NCI-H1436 treated with DMSO at 0.1 percent for 48 hours (cell line): ENCODE results near the gene C1QB.
"Not testable (repeated sequence)": the region's sequence is repeated elsewhere in the genome, so short reads cannot be mapped to it uniquely, and the experiment has no call there.

Source experiments
- DNase-seq: peaks from one replicate; lab custom pipeline; 2025; lab: John Stamatoyannopoulos, UW

C1QB gene

DNA sequence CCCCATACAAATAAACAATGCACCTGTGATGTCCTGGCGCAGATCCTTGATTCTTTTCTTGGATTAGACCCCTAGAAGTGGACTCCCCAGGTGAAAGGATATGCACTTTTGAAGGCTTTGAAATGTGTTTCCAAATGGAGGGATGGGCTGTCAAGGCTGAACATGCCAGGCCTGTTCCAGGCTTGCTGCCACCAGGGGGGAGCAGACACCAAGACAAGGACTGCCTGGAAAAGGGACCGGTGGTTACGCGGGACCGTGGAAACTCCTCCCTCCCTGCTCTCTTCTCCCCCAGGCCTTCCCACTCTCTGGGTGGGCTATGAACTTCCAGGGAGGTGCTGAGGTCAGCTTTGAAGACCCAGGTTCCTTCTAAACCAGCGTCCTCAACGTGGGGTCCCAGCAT is 12.7 kb downstream of the C1QB start:
- DNase-seq: no peak

DNA sequence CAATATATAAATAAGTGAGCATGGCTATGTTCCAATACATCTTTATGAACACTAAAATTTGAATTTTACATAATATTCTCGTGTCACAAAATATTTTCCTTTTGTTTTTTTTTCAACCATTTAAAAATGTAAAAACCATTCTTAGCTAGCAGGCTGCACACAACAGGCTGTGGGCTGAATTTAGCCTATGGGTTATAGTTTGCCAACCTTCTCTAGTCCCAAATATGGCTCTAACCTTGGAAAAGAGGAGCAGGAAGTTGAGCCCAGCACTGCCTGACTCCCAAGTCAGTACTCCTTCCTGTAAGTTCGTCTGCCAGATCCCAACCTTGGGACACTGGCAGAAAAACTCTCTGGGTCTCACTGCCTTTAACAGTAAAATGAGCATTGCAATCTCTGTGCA is 13.4 kb downstream of the C1QB start:
- no peak for DNase-seq

DNA sequence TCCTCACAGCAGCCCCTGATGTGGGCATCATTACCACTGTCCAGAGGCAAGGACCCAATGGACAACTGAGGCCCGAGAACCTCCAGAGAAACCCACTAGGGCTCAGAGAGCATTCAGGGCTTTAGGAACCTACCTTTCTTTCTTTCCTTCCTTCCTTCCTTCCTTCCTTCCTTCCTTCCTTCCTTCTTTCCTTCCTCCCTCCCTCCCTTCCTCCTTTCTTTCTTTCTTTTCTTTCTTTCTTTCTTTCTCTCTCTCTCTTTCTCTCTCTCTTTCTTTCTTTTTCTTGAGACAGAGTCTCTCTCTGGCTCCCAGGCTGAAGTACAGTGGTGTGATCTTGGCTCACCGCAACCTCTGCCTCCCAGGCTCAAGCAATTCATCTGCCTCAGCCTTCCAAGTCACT is 15.8 kb downstream of the C1QB start:
- not testable (repeated sequence) for DNase-seq

DNA sequence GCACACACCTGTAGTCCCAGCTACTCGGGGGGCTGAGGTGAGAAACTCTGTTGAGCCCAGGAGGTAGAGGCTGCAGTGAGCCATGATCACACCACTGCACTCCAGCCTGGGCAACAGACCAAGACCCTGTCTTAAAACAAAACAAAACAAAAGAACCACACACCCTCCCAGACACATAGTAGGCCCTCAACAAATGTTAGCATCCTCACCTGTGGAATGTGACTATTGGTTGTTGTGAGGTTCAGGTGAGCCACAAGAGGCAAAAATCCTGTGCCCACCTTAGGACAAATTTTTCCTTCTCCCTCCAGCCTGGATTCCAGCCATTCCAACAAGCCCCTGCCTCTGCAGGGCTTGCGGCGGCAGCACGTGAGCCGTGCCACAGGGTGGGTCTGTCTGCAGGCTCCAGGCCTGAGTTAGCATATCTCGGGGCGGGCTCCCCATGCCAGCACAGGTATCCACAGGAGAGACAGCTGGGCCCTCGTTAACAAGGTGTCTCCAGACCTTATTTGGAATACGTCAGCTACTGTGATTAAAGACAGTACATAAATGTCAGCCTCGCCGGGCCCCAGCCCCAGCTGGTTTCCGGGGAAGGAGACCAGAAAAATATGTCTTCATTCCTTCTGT is 17.4 kb downstream of the C1QB start:
- DNase-seq: no peak

DNA sequence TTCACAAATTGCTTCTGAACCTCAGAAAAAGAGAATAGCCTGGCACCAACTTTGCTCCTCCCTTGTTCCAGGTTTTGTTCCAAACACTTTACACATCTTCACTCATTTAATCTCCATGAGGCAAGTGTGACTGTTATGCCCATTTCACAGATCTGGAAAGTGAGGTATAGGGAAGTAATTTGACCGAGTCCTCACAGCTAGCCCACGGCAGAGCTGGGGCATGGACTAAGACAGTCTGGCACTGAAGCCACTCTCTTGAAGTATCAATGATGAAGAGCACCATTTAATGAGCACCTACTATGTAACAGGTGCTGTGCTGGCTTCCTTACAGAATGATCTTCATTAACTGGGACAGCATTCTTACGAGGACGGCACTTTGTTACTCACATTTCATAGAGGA is 19.0 kb downstream of the C1QB start:
- no peak for DNase-seq

DNA sequence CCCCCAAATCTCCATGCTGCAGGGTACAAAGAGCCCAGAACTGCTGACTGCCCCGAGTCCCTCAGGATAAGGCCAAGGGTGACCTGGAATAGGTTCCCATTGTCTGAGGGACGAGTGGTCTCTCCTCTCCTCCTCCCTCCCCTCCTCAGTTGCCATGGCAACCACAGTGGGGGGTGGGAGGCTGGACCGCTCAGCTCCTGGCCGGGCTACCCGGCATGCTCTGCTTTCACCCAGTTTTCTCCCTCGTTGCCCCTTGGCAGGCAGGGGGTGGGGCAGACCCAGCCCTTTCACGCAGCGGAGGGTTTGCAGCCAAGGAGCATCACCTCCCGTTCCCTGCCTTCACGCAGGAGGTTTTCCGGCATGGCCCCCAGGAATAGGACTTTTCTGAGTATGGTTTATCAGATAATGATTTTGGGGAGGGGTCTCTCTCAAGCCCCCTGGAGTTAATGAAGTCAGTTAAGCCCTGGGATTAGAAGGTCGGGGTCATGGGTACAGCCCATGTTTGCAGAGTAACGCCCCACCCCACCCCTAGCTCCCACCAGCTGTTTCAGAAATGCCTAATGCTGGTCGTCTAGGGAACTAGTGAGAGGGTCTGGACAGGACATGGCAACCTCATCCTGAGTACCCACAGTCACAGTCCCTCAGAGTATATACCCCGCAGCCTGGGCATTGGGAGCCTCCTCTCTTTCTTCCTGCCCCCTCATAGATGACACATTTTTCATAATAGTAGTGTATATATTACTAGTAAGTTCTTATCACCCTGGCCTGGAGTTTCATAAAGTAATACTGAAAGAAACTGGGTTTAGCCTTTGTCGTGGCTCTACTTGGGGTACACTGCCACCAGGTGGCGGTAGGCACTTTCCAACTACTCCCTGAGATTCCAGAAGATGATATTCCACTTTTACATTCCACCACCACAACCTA is 20.7 kb downstream of the C1QB start:
- DNase-seq: no peak

DNA sequence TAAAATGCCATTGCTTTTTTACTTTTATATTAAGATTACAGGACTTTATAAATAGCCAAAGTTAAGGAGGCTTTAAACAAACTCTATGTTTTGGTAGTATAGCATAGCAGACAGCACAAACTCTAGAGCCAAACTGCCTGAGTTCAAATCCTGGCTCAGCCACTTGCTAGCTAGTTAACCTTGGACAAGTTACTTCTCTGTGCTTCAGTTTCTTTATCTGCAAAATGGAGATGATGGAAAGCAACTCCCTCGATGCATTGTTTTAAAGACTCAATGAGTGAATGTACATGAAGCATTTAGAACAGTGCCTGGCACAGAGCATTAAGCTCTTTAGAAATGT is 21.3 kb downstream of the C1QB start:
- no peak for DNase-seq

DNA sequence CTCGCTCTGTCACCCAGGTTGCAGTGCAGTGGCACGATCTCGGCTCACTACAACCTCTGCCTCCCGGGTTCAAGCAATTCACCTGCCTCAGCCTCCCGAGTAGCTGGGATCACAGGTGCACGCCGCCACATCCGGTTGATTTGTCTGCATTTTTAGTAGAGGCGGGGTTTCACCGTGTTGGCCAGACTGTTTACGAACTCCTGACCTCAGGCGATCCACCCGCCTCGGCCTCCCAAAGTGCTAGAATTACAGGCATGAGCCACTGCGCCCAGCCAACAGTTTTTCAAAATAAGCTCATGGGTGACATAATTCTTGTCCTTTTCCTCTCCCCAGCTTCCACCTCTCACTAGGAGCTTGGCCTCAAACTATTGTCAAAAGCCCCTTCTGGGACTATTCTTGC is 23.1 kb downstream of the C1QB start:
- not testable (repeated sequence) for DNase-seq

DNA sequence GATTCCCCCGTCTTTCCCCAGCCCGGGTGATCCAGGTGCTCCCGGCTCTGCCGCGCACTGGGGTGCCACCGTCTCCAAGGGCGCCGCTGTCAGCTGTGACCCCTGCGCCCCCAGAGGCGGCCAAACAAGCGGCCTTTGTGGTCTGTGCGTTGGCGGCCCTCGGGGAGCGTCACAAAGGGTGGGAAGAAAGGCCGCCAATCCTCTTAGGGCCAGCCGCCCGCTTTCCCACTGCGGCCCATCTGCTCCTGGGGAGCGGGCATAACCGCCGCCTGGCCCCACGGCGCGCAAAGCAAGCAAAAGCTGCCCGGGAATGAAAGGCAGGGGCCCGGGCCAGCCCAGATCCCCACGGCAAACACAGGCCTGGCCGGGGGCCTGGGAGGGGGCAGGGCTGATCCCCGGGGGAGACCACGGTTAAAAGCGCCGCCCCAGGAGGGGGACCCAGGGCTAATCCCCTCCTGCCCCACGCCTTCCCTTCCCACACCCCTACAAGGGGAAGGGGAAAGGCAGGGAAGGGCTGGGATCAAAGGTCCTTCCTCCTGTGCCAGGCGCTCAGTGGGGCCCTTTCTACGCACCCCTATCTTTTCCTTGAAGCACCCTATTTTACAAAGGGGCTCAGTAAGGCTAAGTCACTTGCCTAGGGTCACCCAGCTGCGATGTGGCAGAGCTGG is 24.0 kb downstream of the C1QB start:
- no peak for DNase-seq

DNA sequence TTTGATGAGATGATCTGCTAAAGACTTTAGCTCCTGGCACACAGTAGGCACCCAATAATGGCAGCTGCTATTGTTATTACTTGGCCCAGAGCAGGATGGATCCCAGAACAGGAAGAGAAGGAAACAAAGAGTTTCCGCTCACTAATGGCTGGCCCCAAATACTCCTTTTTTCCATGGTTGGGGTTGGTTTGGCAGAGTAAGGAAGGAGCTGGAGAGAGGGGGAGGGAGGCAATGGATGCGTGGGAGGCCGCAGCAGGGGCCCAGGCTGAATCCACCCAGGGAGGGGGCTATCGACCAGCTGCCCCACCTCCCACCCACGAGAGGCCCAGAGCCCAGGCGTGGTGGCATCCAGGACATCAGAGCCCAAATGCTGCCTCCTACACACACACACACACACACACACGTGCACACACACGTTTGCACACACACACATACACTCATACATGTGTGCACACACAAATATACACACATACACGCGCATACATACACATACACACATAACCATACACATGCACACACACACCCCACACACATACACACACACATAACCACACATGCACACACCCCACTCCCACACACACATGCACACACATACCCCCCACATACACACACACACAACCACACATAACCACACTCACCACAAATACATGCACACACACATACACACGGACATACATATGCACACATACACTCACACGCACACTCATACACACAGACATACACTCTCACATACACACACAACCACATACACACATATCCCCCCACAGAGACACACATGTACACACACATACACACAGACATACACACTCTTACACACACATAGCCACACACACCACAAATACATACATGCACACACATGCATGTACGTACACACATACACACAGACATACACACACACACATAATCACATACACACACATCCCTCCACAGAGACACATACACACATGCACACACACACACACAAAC is 25.2 kb downstream of the C1QB start:
- no peak for DNase-seq

DNA sequence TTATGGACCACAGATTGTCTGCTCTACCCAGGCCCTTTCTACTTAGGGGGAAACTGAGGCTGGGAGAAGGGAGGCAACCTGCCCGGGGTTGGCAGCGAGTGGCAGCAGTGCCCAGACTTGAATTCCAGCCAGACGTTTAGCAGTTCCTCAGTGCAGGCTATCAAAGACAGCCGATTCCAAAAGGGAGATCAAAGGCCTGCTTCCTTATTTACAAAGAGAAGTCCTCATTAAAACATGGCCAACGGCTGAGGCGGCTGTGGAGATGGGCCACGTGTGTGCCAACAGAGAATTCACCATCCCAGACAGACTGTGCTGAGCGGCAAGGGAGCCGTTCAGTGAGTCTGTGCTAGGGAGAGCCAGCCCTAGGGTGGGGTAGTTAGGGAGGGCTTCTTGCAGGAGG is 27.7 kb downstream of the C1QB start:
- DNase-seq: no peak

DNA sequence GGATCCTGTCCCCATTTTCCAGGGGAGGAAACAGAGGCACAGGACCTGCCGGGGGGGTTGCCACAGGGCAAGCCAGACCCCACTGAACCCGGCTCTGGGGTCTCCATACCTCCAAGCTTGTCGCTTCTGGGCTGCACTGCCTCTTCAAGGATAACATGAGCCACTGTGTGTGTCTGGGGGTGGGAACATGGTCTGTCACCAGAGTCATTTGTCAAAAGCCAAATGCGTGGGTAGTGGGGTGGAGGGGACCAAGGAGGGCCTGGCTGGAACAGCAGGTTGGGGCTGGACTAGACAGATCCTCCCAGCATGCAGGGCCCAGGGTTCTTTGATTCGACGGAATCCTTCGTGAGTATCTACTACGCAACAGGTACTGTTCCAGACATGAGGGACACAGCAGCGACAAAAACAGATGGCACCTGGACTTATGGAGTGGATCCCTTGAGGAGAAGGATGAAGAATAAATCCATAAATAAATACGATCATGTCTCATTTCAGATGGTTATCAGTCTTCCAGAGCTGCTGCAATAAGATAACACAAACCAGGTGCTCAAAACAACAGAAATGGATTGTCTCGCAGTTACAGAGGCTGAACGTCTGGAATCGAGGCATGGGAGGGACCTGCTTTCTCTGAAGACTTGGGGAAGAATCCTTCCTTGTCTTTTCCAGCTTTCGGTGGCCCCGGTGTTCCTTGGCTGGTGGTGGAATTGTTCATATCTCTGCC is 28.7 kb downstream of the C1QB start:
- DNase-seq: no peak

DNA sequence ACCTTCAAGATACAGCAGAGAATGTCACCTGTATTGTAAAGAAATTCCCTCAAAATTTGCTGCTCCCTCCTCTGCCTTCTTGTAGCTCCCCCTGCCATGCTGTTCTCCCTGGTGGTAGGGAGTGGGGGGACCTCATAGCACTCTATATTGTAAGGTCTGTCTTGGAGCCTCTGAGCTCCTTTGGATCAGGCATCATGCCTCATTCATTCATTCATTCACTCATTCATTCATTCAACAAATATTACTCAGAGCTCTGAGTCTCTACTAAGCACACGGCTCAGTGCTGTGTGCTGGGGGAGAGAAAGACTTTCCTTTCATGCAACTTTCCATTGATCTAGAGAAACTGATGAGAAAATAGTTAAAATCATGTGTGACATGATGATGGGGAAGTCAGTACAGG is 30.5 kb downstream of the C1QB start:
- no peak for DNase-seq

DNA sequence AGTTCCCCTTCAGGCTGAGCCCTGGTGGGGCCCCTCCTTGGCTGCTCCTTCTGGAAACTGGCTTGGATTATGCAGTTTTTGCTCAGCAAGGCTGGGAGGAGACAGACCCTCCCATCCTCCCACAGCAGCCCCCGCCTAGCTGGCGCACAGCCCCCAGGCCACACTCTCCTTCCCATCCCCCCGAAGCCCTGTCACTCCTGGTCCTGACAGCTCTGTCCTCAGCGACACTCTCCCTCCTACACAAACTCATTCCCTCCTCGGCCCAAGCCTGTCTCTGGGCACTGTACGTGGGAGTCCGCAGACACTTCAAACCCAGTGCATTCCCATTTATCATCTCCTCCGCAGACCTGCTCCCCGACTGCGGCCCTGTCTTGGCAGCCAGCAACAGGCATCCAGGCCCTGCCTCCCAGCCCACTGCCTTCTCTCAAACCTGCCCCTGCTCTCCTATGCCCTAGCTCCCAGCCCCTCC is 32.6 kb downstream of the C1QB start:
- DNase-seq: no peak

DNA sequence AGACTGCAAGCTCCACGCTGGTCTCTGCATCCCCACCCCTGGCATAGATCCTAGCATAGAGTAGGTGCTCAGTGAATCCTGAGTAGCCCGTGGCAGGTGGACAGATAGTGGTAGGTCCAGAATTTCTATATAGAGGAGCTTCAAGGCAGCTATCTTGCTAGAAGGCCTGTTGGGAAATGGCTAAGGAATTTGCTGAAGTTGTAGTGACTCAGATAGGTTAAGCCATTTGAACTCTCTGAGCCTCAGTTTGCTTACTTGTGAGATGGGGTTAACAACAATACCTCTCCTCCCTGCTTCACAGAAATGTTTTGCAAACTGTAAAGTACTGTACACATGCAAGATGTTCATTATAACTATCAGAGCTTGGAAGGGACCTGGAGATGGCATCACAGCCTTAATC is 34.2 kb downstream of the C1QB start:
- no peak for DNase-seq

DNA sequence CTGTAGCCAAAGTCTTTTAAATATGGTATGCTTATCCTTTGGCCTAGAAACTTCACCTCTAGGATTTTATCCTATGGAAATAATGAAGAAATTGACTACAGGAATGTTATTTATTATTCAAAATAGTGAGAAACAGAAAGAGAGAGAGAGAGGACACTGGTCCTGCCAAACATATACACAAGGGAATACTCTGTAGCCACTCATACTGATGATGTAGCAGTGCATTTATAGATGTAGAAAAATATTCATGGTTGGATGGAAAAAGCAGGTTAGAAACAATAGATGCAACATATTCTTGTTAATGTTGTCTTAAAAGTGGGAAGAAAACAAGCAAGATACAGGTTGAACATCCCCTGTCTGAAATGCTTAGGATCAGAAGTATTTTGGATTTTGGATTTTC is 35.4 kb downstream of the C1QB start:
- DNase-seq: no peak

DNA sequence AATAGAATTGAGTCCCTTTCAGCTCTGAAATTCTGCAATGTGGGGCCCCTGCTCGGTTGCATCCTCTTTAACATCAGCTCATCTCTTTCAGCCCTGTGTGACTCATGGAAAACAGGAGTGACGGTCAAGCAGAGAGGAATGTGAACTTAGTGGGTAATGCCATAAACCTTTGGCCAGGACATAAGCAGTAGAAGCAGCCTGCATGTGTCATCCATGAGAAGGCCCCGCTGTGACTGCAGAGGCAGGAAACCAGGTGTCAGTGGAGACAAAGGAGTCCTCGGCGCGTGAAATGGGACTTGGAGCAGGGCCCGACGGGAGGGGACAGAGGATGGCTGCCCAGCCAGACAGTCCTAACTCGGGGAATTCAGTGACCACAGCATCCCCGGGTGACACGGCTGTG is 36.5 kb downstream of the C1QB start:
- no peak for DNase-seq

DNA sequence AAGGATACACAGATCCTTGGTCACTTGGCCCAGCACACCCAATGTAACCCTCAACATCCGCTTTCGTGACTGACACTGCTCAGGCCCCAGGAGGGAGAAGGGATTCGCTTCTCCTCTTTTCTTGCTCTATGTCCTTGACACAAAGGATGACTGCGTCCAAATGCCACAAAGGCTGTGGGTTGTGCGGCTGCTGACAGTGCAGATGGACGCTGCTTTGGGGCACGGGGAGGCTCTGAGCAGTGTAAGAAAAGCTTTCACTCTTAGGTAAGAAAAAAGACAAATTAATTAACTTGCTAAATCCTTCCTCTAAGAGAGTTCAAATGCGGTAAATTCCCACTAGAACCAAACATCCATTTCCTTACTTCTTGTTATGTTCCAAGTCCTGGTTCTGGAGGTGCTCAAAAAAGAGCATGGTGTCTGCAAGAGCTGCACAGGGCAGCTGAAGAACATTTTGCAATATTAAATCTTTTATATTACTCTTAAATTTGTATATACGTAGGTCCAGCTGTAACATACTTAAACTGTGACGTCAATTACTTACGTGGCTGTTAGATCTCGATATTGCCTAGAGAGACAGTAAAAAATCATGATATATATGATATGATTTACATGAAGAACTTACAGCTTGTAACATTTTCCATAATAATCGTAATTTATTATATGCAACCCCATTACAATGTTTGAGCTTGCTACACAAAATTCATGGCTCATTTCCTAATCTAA is 38.2 kb downstream of the C1QB start:
- no peak for DNase-seq

DNA sequence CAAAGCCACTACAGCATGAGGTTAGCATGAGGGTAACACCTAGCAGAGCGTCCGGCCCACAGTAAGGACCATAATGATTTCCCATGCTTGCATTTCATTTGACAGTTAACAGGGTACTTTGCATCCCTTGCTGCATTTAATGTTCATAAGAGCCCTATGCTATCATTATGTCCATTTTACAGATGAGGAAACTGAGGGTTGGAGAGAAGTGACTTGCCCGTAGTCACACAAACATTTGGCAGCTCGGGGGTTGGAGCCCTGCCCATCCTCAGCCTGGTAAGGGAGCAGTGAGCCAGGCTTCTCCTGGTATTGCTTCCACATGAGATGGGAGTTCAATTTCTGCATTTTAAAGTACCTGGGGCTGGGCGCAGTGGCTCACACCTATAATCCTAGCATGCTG is 41.1 kb downstream of the C1QB start:
- DNase-seq: no peak

DNA sequence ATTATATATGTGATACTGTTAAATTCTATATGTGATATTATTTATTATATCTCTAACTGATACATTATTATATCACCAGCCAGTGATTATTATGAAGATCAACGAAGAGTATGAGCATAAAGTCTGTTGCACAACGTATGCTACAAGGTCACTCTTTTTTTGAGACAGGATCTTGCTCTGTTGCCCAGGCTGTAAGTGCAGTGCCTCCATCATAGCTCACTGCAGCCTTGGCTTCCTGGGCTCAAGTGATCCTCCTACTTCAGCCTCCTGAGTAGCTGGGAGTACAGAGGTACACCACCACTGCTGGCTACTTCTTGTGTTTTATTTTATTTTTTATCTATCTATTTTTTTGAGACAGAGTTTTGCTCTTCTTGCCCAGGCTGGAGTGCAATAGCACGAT is 43.6 kb downstream of the C1QB start:
- no peak for DNase-seq

DNA sequence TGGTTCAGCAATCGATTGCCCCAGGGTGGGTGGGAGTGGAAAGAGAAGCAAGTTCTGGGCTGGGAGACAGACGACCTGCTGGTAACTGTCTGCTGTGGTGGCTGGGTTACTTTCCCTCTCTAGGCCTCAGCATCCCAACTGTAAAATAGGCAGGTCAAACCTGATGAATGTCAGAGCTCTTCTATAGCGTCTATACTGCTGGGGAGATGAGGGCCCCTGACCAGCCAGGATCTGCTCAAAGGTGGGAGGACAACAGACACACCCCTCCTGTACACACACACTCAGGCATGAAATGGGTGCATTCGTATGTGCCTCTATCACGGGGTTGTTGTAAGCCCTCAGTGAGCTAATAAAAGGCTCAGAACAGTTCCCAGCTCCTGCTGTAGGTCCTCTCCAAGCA is 44.9 kb downstream of the C1QB start:
- no peak for DNase-seq
